CD4-positive, alpha-beta T cell treated with Interferon alpha-2 for 1 hour (primary cell): ENCODE measurements around the gene MT1A.

Experiments used
- DNase-seq, 2 donors: peaks; one replicate each; pipeline ENCODE4 v3.0.0-alpha.2; 2020 to 2022

Gene MT1A

GRCh38 chr16:56632156-56632847 is 6.2 kb upstream of the MT1A start, which contains the start of gene MT1M:
MT1M (plus strand) TSS chr16:56632659; CDS start chr16:56632732, 73 bp downstream.
- DNase-seq = no peak

- no peak for DNase-seq
Observed at GRCh38 chr16:56632848-56633365, 5.6 kb upstream of the MT1A start.

GRCh38 chr16:56633535-56633934 is 4.9 kb upstream of the MT1A start:
- DNase-seq = no peak

DNA sequence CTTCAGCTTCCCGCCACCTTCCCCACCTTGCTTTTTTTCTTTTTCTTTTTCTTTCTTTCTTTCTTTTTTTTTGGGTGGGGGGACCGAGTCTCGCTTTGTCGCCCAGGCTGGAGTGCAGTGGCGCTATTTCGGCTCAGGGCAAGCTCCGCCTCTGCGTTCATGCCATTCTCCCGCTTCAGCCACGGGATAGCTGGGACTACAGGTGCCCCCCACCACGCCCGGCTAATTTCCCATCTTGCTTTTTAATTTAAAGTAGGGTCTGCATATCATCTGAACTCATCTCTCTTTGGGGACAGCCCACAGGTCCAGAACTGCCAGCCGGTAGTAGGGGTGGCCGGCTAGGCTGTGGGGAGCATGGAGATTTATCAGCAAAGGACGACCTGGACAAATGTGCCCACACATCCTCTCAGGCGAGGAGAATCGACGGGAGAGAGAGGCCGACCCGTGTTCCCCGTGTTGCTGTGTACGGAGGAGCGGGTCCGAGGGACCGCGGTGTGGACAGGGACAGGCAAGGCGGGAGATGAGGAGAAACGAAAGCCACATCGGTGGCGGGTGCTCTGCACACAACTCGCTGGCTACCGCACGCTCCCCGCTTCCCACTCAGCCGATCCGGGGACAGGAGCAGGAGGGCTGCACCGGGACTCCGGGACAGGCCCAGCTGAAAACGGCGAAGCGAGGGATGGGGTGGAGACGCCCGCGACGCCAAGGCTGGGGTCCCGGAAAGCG is 3.6 kb upstream of the MT1A start:
- no peak for DNase-seq

DNA sequence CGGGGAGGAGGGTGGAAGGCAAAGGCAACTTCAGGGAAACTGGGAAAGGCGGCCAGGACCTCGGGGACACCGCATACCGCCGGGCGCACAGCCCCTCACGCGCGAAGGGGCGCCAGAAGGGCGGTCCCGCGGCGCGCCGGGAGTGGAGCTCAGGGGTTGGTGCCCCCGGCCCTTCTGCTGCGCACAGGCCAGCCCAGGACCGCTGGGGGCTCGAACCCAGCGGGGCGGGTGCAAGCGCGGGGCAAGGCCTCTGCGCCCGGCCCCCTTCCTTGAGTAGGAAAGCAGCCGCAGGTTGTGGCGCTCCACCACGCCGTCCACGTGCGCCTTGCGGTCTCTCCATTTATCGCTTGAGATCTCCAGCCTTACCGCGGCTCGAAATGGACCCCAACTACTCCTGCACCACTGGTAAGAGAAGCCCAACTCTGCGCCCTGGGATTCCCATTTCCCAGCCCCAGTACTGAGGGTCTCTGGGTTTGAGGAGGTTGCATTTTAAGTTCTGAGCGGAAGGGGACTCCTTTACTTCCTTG is 3.0 kb upstream of the MT1A start:
- DNase-seq = no peak

GRCh38 chr16:56636616-56637413 is 1.7 kb upstream of the MT1A start:
- no peak for DNase-seq

GRCh38 chr16:56639045-56639444 is 579 bp downstream of the MT1A start:
- DNase-seq = no peak

DNA sequence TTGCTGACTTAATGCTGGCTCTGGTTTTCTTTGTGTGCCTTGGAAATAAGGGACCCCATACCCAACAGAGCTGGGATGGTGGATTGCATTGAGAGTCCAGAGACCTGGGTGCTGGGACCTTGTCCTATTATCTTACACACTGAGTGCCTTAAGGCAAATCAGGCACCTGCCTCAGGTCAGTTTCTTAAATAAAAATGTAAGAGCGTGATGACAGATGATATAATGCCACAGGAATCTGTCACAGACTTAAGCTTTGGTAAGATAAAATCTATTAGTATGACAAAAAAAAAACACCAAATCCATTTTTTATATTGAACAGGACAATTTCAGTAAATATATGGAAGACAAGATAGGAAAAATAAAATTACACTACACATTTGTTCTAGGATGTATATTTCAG is 1.6 kb downstream of the MT1A start:
- DNase-seq = no peak

- DNase-seq = no peak
Observed at GRCh38 chr16:56641166-56641565, 2.7 kb downstream of the MT1A start.

GRCh38 chr16:56643080-56643778 is 4.8 kb downstream of the MT1A start:
- DNase-seq = peak; percentile 74 to 84

DNA sequence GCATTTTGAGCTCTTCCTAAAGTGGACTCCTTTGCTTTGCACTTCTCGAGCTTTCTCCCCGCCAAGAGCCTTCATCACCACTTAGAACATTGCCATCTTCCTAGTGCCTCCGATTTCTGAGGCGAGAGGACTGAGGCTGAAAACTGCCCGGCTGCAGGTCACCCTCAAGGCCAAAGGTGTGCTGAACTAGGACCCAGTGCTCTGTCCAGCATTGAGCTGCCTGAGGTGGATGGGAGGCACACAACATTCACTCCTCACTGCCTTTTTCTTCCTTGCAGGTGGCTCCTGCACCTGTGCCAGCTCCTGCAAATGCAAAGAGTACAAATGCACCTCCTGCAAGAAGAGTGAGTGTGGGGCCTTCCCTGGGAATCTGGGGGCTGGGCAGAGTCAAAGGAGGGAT is 5.4 kb downstream of the MT1A start:
- no peak for DNase-seq

- DNase-seq = no peak
Observed at GRCh38 chr16:56645311-56645710, 6.8 kb downstream of the MT1A start.

DNA sequence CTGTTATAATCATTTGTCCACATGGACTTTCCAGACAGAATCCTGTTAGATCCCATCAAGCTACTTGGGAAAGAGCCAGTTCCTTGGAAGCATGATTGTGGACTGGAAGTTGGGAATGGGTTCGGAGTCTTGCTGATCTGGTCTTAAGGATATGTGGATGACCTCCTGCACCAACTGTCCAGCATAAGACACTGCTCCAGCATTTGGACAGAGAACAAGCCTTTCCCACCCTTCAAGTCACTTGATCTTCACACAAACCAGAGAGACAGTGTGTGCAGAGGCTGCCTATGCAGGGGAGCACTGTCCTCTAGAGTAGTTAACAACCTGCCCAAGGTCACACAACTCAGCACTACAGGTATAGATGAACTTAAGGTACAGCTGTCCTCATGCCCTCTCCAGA is 7.4 kb downstream of the MT1A start:
- DNase-seq = no peak

- DNase-seq = no peak
Observed at GRCh38 chr16:56647641-56648431, 9.4 kb downstream of the MT1A start.

DNA sequence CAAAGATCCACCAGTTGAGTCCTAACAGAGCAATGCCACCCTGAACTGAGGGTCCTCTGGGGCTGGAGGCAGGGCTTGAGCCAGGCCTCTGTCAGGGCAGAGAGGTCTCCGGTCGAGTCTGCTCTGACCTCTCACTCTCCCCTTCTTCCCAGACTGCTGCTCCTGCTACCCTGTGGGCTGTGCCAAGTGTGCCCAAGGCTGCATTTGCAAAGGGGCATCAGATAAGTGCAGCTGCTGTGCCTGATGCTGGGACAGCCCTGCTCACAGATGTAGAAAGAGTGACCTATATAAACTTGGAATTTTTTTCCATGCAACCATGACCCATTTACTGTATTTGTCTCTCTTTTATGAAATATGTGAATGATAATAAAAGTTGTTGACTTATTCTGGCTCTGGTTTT is 10.8 kb downstream of the MT1A start:
- DNase-seq = no peak

DNA sequence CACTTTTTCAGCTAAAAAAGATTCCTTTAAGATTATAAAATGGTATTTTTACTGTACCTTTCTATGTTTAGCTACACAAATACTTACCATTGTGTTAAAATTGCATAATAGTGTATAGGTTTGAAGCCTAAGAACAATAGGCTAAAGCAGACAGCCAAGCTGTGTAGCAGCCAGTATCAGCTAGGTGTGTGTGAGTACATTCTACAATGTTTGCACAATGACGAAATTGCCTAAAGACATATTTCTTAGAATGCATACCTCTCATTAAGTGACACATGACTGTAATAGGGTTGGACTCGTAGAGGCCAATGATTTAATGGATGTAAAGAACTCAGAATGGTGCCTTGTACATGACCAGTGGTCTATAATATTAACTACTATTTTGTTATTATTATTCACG is 11.4 kb downstream of the MT1A start:
- no peak for DNase-seq

GRCh38 chr16:56651586-56651985 is 13.1 kb downstream of the MT1A start, which contains the start of gene MT1B:
MT1B (plus strand) TSS chr16:56651886; CDS start chr16:56651954, 68 bp downstream.
- no peak for DNase-seq

GRCh38 chr16:56652600-56652999 is 14.1 kb downstream of the MT1A start:
- DNase-seq = no peak

DNA sequence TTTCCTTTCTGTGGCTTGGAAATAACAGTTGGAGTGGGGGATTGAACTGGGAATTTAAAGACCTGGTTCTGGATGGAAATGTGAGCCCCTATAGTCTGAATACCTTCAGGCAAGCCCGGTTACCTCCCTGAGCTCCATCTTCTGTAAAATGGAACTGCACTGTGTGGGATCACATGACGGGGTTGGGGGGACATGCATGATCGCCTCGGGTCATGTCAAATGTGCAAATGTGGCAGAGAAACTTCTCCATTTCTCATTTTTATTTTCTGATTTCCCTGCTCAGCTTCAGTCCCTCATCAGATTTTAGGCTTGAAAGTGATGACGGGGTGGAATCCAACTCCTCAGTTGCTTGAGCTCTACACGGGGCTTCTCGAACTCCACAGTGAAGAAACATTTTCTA is 14.8 kb downstream of the MT1A start:
- DNase-seq = no peak

GRCh38 chr16:56657555-56658326 is 19.3 kb downstream of the MT1A start, which contains the start of gene MT1F:
MT1F (plus strand) TSS chr16:56657959; CDS start chr16:56658059, 100 bp downstream.
- peak; percentile 53 to 75 for DNase-seq
